ENCODE results near the gene RAD51D. TPM values are rescaled to one million over a fixed set of nuclear protein-coding genes. Genes with fewer than 3 reads are reported as not detected.
"Not testable (repeated sequence)": the region's sequence is repeated elsewhere in the genome, so short reads cannot be mapped to it uniquely, and the experiment has no call there.

RAD51D gene
- total RNA-seq, 1 donor from 2014 or later, result 14.8 TPM

- Mint-ChIP-seq H3K36me3 (ENCODE audit: unreplicated experiment) (peaks cover 26% of the 10 kb centered on the region), H3K27me3 (ENCODE audit: unreplicated experiment) (no peaks in the 10 kb centered on the region), H3K4me3 (ENCODE audit: unreplicated experiment) (no peak overlapping the region), H3K9me3 (ENCODE audit: unreplicated experiment) (no peaks in the 10 kb centered on the region), H3K27ac (ENCODE audit: unreplicated experiment) (no peak overlapping the region), H3K4me1 (ENCODE audit: unreplicated experiment) (no peaks in the 10 kb centered on the region)
- no peak for TF ChIP-seq CTCF (IDR thresholded peaks at IDR 0.05)
- no peak for DNase-seq (ENCODE audit: extremely low spot score, unreplicated experiment)
Measured at GRCh38 chr17:35101036-35101435, 18.6 kb downstream of the RAD51D start.

- Mint-ChIP-seq H3K27ac (ENCODE audit: unreplicated experiment) (no peak overlapping the region), H3K36me3 (ENCODE audit: unreplicated experiment) (peaks cover 18% of the 10 kb centered on the region), H3K4me1 (ENCODE audit: unreplicated experiment) (peaks cover 1% of the 10 kb centered on the region), H3K4me3 (ENCODE audit: unreplicated experiment) (no peak overlapping the region), H3K27me3 (ENCODE audit: unreplicated experiment) (no peaks in the 10 kb centered on the region), H3K9me3 (ENCODE audit: unreplicated experiment) (no peaks in the 10 kb centered on the region)
- TF ChIP-seq CTCF (IDR thresholded peaks at IDR 0.05), result no peak
- DNase-seq (ENCODE audit: extremely low spot score, unreplicated experiment), result no peak
Measured at GRCh38 chr17:35099908-35100307, 19.8 kb downstream of the RAD51D start.

GRCh38 chr17:35097776-35098175, 21.9 kb downstream of the RAD51D start:
- H3K36me3 Mint-ChIP-seq (ENCODE audit: unreplicated experiment), result peaks cover 15% of the 10 kb centered on the region
- peak; percentile 68 for DNase-seq (ENCODE audit: extremely low spot score, unreplicated experiment)
- no peak overlapping the region for H3K4me3 Mint-ChIP-seq (ENCODE audit: unreplicated experiment)
- H3K27me3 Mint-ChIP-seq (ENCODE audit: unreplicated experiment), result no peaks in the 10 kb centered on the region
- no peaks in the 10 kb centered on the region for H3K9me3 Mint-ChIP-seq (ENCODE audit: unreplicated experiment)
- H3K4me1 Mint-ChIP-seq (ENCODE audit: unreplicated experiment), result peaks cover 2% of the 10 kb centered on the region
- H3K27ac Mint-ChIP-seq (ENCODE audit: unreplicated experiment), result no peak overlapping the region
- no peak for TF ChIP-seq CTCF (IDR thresholded peaks at IDR 0.05)

GRCh38 chr17:35095741-35096140, 23.9 kb downstream of the RAD51D start:
- Mint-ChIP-seq H3K36me3 (ENCODE audit: unreplicated experiment) (peaks cover 15% of the 10 kb centered on the region), H3K27me3 (ENCODE audit: unreplicated experiment) (no peaks in the 10 kb centered on the region), H3K9me3 (ENCODE audit: unreplicated experiment) (no peaks in the 10 kb centered on the region), H3K4me3 (ENCODE audit: unreplicated experiment) (no peak overlapping the region), H3K4me1 (ENCODE audit: unreplicated experiment) (peaks cover 2% of the 10 kb centered on the region), H3K27ac (ENCODE audit: unreplicated experiment) (no peak overlapping the region)
- DNase-seq (ENCODE audit: extremely low spot score, unreplicated experiment), result no peak
- no peak for TF ChIP-seq CTCF (IDR thresholded peaks at IDR 0.05)

GRCh38 chr17:35094902-35095301, 24.8 kb downstream of the RAD51D start:
- DNase-seq (ENCODE audit: extremely low spot score, unreplicated experiment), result no peak
- Mint-ChIP-seq H3K36me3 (ENCODE audit: unreplicated experiment) (peaks cover 10% of the 10 kb centered on the region), H3K4me3 (ENCODE audit: unreplicated experiment) (no peak overlapping the region), H3K27ac (ENCODE audit: unreplicated experiment) (no peak overlapping the region), H3K27me3 (ENCODE audit: unreplicated experiment) (no peaks in the 10 kb centered on the region), H3K4me1 (ENCODE audit: unreplicated experiment) (peaks cover 2% of the 10 kb centered on the region), H3K9me3 (ENCODE audit: unreplicated experiment) (no peaks in the 10 kb centered on the region)
- no peak for TF ChIP-seq CTCF (IDR thresholded peaks at IDR 0.05)

- H3K4me3 Mint-ChIP-seq (ENCODE audit: unreplicated experiment); DNase-seq (ENCODE audit: extremely low spot score, unreplicated experiment); H3K9me3 Mint-ChIP-seq (ENCODE audit: unreplicated experiment); H3K27me3 Mint-ChIP-seq (ENCODE audit: unreplicated experiment); H3K36me3 Mint-ChIP-seq (ENCODE audit: unreplicated experiment); H3K27ac Mint-ChIP-seq (ENCODE audit: unreplicated experiment): not testable (repeated sequence)
- H3K4me1 Mint-ChIP-seq (ENCODE audit: unreplicated experiment), result peaks cover 23% of the 10 kb centered on the region
Measured at GRCh38 chr17:35090707-35091106, 29.0 kb downstream of the RAD51D start.

Data from osteocyte (in vitro differentiated cells).